Activated gamma-delta T cell treated with Interleukin-2 at 50 U/mL for 16 hours (primary cell): ENCODE measurements around the gene HAPSTR1.
"Not testable (repeated sequence)": the region's sequence is repeated elsewhere in the genome, so short reads cannot be mapped to it uniquely, and the experiment has no call there.

Source experiments
- DNase-seq: peaks from one replicate; pipeline ENCODE4 v3.0.0-alpha.2; 2020

Gene HAPSTR1

GRCh38 chr16:9072806-9073341 lies 18.6 kb upstream of the HAPSTR1 start:
- no peak for DNase-seq

- no peak for DNase-seq
Measured at GRCh38 chr16:9075299-9076071, 16.0 kb upstream of the HAPSTR1 start.

GRCh38 chr16:9077091-9077809 lies 14.2 kb upstream of the HAPSTR1 start:
- no peak for DNase-seq

GRCh38 chr16:9078467-9079429 lies 12.7 kb upstream of the HAPSTR1 start:
- DNase-seq = peak; percentile 21

GRCh38 chr16:9079430-9079812 lies 12.0 kb upstream of the HAPSTR1 start:
- no peak for DNase-seq

- no peak for DNase-seq
Measured at GRCh38 chr16:9081158-9081557, 10.3 kb upstream of the HAPSTR1 start.

GRCh38 chr16:9081843-9082242 lies 9.6 kb upstream of the HAPSTR1 start:
- DNase-seq = no peak

- DNase-seq = peak; percentile 47
Measured at GRCh38 chr16:9082422-9082821, 9.0 kb upstream of the HAPSTR1 start.

- DNase-seq = not testable (repeated sequence)
Measured at GRCh38 chr16:9087733-9088132, 3.7 kb upstream of the HAPSTR1 start.

- no peak for DNase-seq
Measured at GRCh38 chr16:9088848-9089247, 2.6 kb upstream of the HAPSTR1 start.

GRCh38 chr16:9089660-9090059 lies 1.8 kb upstream of the HAPSTR1 start:
- no peak for DNase-seq

- peak; percentile 40 for DNase-seq
Measured at GRCh38 chr16:9090101-9090959, 1.1 kb upstream of the HAPSTR1 start.

- DNase-seq = peak; percentile 20
Measured at GRCh38 chr16:9091867-9092281, 430 bp downstream of the HAPSTR1 start.

GRCh38 chr16:9092282-9092977 lies 986 bp downstream of the HAPSTR1 start:
- peak; percentile 46 for DNase-seq

- DNase-seq = peak; percentile 40
Measured at GRCh38 chr16:9092978-9093344, 1.5 kb downstream of the HAPSTR1 start.

GRCh38 chr16:9094011-9094846 lies 2.8 kb downstream of the HAPSTR1 start:
- no peak for DNase-seq

- DNase-seq = no peak
Measured at GRCh38 chr16:9095171-9095570, 3.7 kb downstream of the HAPSTR1 start.

- DNase-seq = no peak
Measured at GRCh38 chr16:9095656-9096397, 4.4 kb downstream of the HAPSTR1 start.

- DNase-seq = no peak
Measured at GRCh38 chr16:9096416-9096952, 5.0 kb downstream of the HAPSTR1 start.
